ENCODE data around the gene UBN2. TPM values are rescaled to one million over a fixed set of nuclear protein-coding genes. Genes with fewer than 3 reads are reported as not detected.

UBN2 gene
- total and polyA plus RNA-seq, 2 of the 13 experiments (the other 11 are each of a cell fraction or from before 2014, with no cell fraction given), result 5.6 to 5.7 TPM

GRCh38 chr7:139345042-139345441, 114.0 kb downstream of the UBN2 start:
- no peak overlapping the region for H3K9ac ChIP-seq (ENCODE audit: insufficient read depth, low read depth, low read length)
- intact Hi-C loops (cut with micrococcal nuclease; ENCODE audit: unreplicated experiment) (loop anchor here (10.0 kb wide), 1 partner anchor 240 kb away; the partner anchor contains the start of gene ZC3HAV1), in situ Hi-C loops (cut with HindIII; ENCODE audit: extremely low pct_ligation_motif_present, low pct_unique_long_range_greater_than_20kb) (no loop called here)
- no peak for TF ChIP-seq NRL (CRISPR knock-in tag; IDR thresholded peaks at IDR 0.05; ENCODE audit: borderline replicate concordance)
- no peak for TF ChIP-seq TGIF2 (CRISPR knock-in tag; IDR thresholded peaks at IDR 0.05)
- DNase-seq (ENCODE audit: low spot score) (no peak), FAIRE-seq (no peak), ATAC-seq (no peak)
- no peaks in the 10 kb centered on the region for H4K20me1 ChIP-seq (ENCODE audit: insufficient read depth, low read length)
- CTCF ChIA-PET (ENCODE audit: low intra/inter-chr PET ratio, low total read pairs), result no interaction called here
- peaks cover 2 to 4% of the 10 kb centered on the region in 2 experiments; a peak in 3 of 5 replicates for H3K36me3 ChIP-seq (replicated peaks in 1 of 2; ENCODE audit: control insufficient read depth in 1 of 2, insufficient read depth in 2 of 2, low read length in 2 of 2)
- H3K27ac ChIP-seq (ENCODE audit: extremely low read length, insufficient read depth, low read length), result no peak overlapping the region
- H3K4me1 ChIP-seq (ENCODE audit: insufficient read depth, low read length), result peaks cover 10% of the 10 kb centered on the region
- no TSS peak for BruUV-seq (replicated peaks)
- H3K4me3 ChIP-seq (replicated peaks in 1 of 3; ENCODE audit: insufficient read depth in 1 of 3, low read depth in 2 of 3, low read length in 3 of 3), result no peak overlapping the region
- H3K9me3 ChIP-seq (ENCODE audit: low read length), result no peaks in the 10 kb centered on the region
- POLR2A ChIA-PET, result no interaction called here
- H3K27me3 ChIP-seq (ENCODE audit: control insufficient read depth in 1 of 2, insufficient read depth in 2 of 2, low read length in 2 of 2), result no peaks in the 10 kb centered on the region; a peak in 1 of 5 replicates
- 100% methylated on average over 1 of the region's 1 CpG for WGBS (ENCODE audit: low lambda C conversion rate)
- no peak overlapping the region for H3K4me2 ChIP-seq (ENCODE audit: low read depth, low read length)
- peaks cover 12% of the 10 kb centered on the region for H3K79me2 ChIP-seq (ENCODE audit: insufficient read depth, low read length)
- no peak overlapping the region for H2AFZ ChIP-seq (ENCODE audit: low read length)

- Histone ChIP-seq H3K36me3 (replicated peaks in 1 of 2; ENCODE audit: control insufficient read depth in 1 of 2, insufficient read depth in 2 of 2, low read length in 2 of 2) (peaks cover 1 to 8% of the 10 kb centered on the region in 2 experiments; a peak in 3 of 5 replicates), H3K9me3 (ENCODE audit: low read length) (no peaks in the 10 kb centered on the region), H3K4me3 (replicated peaks in 1 of 3; ENCODE audit: insufficient read depth in 1 of 3, low read depth in 2 of 3, low read length in 3 of 3) (no peak overlapping the region), H2AFZ (ENCODE audit: low read length) (no peak overlapping the region), H3K4me2 (ENCODE audit: low read depth, low read length) (no peak overlapping the region), H3K9ac (ENCODE audit: insufficient read depth, low read depth, low read length) (no peak overlapping the region), H3K27ac (ENCODE audit: extremely low read length, insufficient read depth, low read length) (no peak overlapping the region), H3K27me3 (ENCODE audit: control insufficient read depth in 1 of 2, insufficient read depth in 2 of 2, low read length in 2 of 2) (no peaks in the 10 kb centered on the region; a peak in 1 of 5 replicates), H3K79me2 (ENCODE audit: insufficient read depth, low read length) (no peaks in the 10 kb centered on the region), H3K4me1 (ENCODE audit: insufficient read depth, low read length) (no peaks in the 10 kb centered on the region), H4K20me1 (ENCODE audit: insufficient read depth, low read length) (no peaks in the 10 kb centered on the region)
- intact Hi-C loops (cut with micrococcal nuclease; ENCODE audit: unreplicated experiment), result no loop called here
- in situ Hi-C loops (cut with HindIII; ENCODE audit: extremely low pct_ligation_motif_present, low pct_unique_long_range_greater_than_20kb), result no loop called here
- DNase-seq (ENCODE audit: low spot score), result no peak
- WGBS (ENCODE audit: low lambda C conversion rate), result 93% methylated on average over 2 of the region's 2 CpGs
- CTCF ChIA-PET (ENCODE audit: low intra/inter-chr PET ratio, low total read pairs), result no interaction called here
- no peak for ATAC-seq
- no peak for FAIRE-seq
- POLR2A ChIA-PET, result no interaction called here
- no TSS peak for BruUV-seq (replicated peaks)
- TF ChIP-seq RAD21 (CRISPR knock-in tag; IDR thresholded peaks at IDR 0.05) (no peak), ZNF552 (CRISPR knock-in tag; IDR thresholded peaks at IDR 0.05; ENCODE audit: borderline replicate concordance) (no peak), ZSCAN30 (CRISPR knock-in tag; IDR thresholded peaks at IDR 0.05) (no peak), ZNF609 (CRISPR knock-in tag; IDR thresholded peaks at IDR 0.05; ENCODE audit: borderline replicate concordance) (no peak), GABPB1 (CRISPR knock-in tag; IDR thresholded peaks at IDR 0.05) (no peak), HNRNPL (IDR thresholded peaks at IDR 0.05; ENCODE audit: low read depth, low read length) (no peak), SETDB1 (CRISPR knock-in tag; IDR thresholded peaks at IDR 0.05; ENCODE audit: borderline replicate concordance) (no peak), HBP1 (CRISPR knock-in tag; IDR thresholded peaks at IDR 0.05; ENCODE audit: low read depth) (no peak), NR0B2 (CRISPR knock-in tag; IDR thresholded peaks at IDR 0.05) (no peak)
Observed at GRCh38 chr7:139351027-139351426, 120.0 kb downstream of the UBN2 start.
